Hepatocyte (in vitro differentiated cells): ENCODE measurements around the gene NOP14. TPM values are rescaled to one million over a fixed set of nuclear protein-coding genes. Genes with fewer than 3 reads are reported as not detected.
"Not testable (repeated sequence)": the region's sequence is repeated elsewhere in the genome, so short reads cannot be mapped to it uniquely, and the experiment has no call there.

Experiments used
- DNase-seq: peaks from one replicate; pipeline ENCODE4 v3.0.0-alpha.2; 2016; ENCODE audit warnings: low spot score
- H2AFZ ChIP-seq: fragments of 200-600 bp; sonication (generic); 2 replicates; pipeline ENCODE4 v1.6.0; 2016; ENCODE audit warnings: antibody characterized with exemption, mild to moderate bottlenecking
- H3K27ac ChIP-seq: fragments of 200-600 bp; sonication (generic); 2 replicates; pipeline ENCODE4 v1.5.1; 2016; ENCODE audit warnings: mild to moderate bottlenecking
- H3K27me3 ChIP-seq: fragments of 200-600 bp; sonication (generic); 2 replicates; pipeline ENCODE4 v1.6.1; 2016
- H3K36me3 ChIP-seq: fragments of 200-600 bp; sonication (generic); replicated peaks from 2 replicates; pipeline ENCODE4 v1.5.1; 2016; ENCODE audit warnings: low read depth; ENCODE audit not compliant: insufficient read depth
- H3K4me1 ChIP-seq: fragments of 200-600 bp; sonication (generic); 2 replicates; pipeline ENCODE4 v1.5.1; 2016; ENCODE audit warnings: mild to moderate bottlenecking, moderate library complexity; ENCODE audit not compliant: insufficient read depth
- H3K4me2 ChIP-seq: fragments of 200-600 bp; sonication (generic); 2 replicates; pipeline ENCODE4 v1.6.0; 2016
- H3K4me3 ChIP-seq: fragments of 200-600 bp; sonication (generic); 2 replicates; pipeline ENCODE4 v1.5.1; 2016; ENCODE audit warnings: mild to moderate bottlenecking
- H3K79me2 ChIP-seq: fragments of 200-600 bp; sonication (generic); 2 replicates; pipeline ENCODE4 v1.6.0; 2017; ENCODE audit warnings: mild to moderate bottlenecking
- H3K9me2 ChIP-seq: fragments of 200-600 bp; sonication (generic); replicated peaks from 2 replicates; pipeline ENCODE4 v1.6.0; 2017; ENCODE audit warnings: mild to moderate bottlenecking; ENCODE audit not compliant: insufficient read depth
- H3K9me3 ChIP-seq: fragments of 200-600 bp; sonication (generic); 2 replicates; pipeline ENCODE4 v1.5.1; 2016; ENCODE audit warnings: low read depth, mild to moderate bottlenecking
- H4K20me1 ChIP-seq: fragments of 200-600 bp; sonication (generic); 2 replicates; pipeline ENCODE4 v1.6.0; 2016; ENCODE audit warnings: mild to moderate bottlenecking; ENCODE audit not compliant: insufficient read depth, poor library complexity, severe bottlenecking
- EZH2 ChIP-seq: fragments of 200-600 bp; sonication (generic); IDR thresholded peaks from 2 replicates; pipeline ENCODE4 v1.6.1; 2016; ENCODE audit warnings: antibody characterized with exemption, mild to moderate bottlenecking, borderline replicate concordance
- EZH2phosphoT487 ChIP-seq: fragments of 200-600 bp; sonication (generic); IDR thresholded peaks from one replicate; pipeline ENCODE4 v1.6.1; 2018; ENCODE audit warnings: antibody characterized with exemption, mild to moderate bottlenecking, low read depth, moderate library complexity; ENCODE audit not compliant: unreplicated experiment, severe bottlenecking
- WGBS: methylation state at CpG from one replicate; pipeline ENCODE4 v1.1.6; 2016; ENCODE audit warnings: low lambda C conversion rate; ENCODE audit errors: missing lambda C conversion rate; 5-methylcytosine and 5-hydroxymethylcytosine counted together
- polyA plus RNA-seq: library from polyadenylated mRNA; unstranded; fragments of >200 nt; fragmentation: Nextera tagmentation; extraction: Ambion mirVana; gene quantifications from 2 replicates; pipeline ENCODE4 v1.2.1, GENCODE V29; 2016
- total RNA-seq: library from RNA; depleted of rRNA; stranded (reverse); fragments of >200 nt; gene quantifications from 2 replicates; pipeline ENCODE4 v1.2.3, GENCODE V29; 2014
- TF ChIP-seq, protein P1 (sequence below): fragments of 200-600 bp; sonication (generic); IDR thresholded peaks from 2 replicates; pipeline ENCODE4 v1.5.1; 2016; ENCODE audit warnings: antibody characterized with exemption, mild to moderate bottlenecking; ENCODE audit not compliant: poor library complexity

The NOP14 gene
- total and polyA plus RNA-seq, 2 experiments from 2014 or later: 18.8 to 22.7 TPM

DNA sequence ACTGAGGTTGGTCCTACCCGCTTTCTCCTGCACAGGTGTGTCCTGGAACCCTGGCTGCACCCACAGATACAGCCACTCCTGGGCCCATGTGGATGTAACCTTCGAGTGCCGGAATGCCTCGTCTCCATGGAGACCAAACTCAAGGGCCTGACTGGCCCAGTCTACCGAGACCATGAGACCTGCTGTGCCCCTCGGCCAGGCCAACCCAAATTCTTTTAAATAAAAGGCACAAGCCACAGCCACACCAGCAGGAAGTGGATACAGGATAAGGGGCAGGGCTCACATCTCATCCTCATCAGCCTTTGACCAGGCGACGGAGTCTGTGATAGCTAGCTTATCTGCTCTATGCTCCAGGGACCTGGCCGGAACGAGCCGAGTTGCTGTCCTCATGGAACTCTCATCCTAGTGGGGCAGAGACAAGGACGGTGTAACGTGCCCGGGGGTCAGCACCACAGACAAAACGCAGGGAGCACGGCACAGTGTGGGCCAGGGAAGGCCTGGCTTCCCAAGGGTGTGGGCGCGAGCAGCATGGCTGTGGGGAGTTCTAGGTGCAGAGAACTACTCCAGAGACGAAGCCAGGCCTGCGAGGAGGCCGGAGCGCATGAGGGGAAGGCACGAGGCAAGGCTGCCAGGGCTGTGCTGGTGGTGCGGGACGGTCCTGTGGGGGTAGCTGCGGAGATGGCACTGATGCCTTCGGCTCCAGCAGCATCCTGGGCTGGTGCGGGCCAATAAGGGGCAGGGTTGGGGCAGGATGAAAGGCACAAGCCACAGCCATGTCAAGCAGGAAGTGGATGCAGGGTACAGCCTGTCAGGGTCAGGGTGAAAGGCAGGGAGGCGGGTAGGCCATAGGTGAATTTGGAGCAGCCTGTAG is 22.7 kb downstream of the NOP14 start:
- no peaks in the 10 kb centered on the region for H3K27me3 ChIP-seq
- TF ChIP-seq EZH2phosphoT487 (no peak), EZH2 (no peak)
- TF ChIP-seq, protein P1, sequence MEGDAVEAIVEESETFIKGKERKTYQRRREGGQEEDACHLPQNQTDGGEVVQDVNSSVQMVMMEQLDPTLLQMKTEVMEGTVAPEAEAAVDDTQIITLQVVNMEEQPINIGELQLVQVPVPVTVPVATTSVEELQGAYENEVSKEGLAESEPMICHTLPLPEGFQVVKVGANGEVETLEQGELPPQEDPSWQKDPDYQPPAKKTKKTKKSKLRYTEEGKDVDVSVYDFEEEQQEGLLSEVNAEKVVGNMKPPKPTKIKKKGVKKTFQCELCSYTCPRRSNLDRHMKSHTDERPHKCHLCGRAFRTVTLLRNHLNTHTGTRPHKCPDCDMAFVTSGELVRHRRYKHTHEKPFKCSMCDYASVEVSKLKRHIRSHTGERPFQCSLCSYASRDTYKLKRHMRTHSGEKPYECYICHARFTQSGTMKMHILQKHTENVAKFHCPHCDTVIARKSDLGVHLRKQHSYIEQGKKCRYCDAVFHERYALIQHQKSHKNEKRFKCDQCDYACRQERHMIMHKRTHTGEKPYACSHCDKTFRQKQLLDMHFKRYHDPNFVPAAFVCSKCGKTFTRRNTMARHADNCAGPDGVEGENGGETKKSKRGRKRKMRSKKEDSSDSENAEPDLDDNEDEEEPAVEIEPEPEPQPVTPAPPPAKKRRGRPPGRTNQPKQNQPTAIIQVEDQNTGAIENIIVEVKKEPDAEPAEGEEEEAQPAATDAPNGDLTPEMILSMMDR: no peak
- H3K27ac ChIP-seq: no peak overlapping the region
- H3K79me2 ChIP-seq: peaks cover 13% of the 10 kb centered on the region
- no peaks in the 10 kb centered on the region for H3K9me2 ChIP-seq
- peaks cover 16% of the 10 kb centered on the region for H3K4me1 ChIP-seq
- 97% methylated on average over 29 of the region's 29 CpGs for WGBS
- H3K36me3 ChIP-seq: no peaks in the 10 kb centered on the region
- DNase-seq: peak; percentile 3
- H3K4me2 ChIP-seq: no peak overlapping the region
- H3K4me3 ChIP-seq: no peak overlapping the region
- H4K20me1 ChIP-seq: no peaks in the 10 kb centered on the region
- no peak overlapping the region for H2AFZ ChIP-seq
- H3K9me3 ChIP-seq: no peaks in the 10 kb centered on the region

DNA sequence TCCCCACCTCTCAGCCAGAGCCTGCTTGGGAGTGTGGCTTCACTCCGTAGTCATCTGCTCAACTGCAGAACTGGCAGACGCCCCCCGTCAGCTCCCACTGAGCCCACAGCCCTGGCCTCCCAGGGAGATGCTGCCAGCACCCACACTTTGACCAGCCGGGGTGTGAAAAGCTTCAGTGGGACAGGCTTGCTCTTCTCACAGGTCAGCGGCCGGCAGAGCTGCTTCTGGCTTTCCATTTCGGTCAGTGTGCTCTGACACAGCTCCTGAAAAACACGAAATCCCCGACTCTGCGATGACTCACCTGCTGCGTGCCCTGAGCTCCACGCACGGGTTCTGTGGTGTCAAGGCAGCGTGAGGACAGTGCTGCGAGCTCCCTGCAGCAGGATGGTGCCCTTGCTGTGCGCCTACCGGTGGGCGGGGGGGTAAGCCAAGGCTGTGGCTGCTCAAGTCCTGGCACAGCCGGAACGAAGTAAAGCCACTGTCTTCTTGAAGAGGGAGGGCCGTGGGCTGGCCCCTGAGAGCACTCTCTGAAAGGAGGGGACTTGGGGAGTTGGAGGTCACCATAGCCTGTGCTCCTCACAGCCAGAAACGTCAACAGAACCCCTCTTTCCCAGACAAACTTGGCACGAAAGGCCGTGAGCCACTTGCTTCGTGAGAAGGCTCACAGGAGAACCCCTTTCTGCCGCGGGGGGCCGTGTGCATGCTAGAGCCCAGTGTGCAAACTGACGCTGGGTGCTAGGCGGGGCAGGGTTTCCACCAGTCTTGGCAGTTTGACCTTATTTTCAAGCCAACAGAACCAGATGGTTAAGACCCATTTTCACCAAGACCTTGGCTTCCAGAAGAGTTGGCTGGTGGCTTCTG is 23.6 kb downstream of the NOP14 start:
- Histone ChIP-seq H2AFZ (no peak overlapping the region), H3K9me3 (no peaks in the 10 kb centered on the region), H3K4me3 (no peak overlapping the region), H3K79me2 (peaks cover 15% of the 10 kb centered on the region), H4K20me1 (no peaks in the 10 kb centered on the region), H3K36me3 (no peaks in the 10 kb centered on the region), H3K27me3 (no peaks in the 10 kb centered on the region), H3K4me1 (peaks cover 18% of the 10 kb centered on the region), H3K9me2 (no peaks in the 10 kb centered on the region), H3K27ac (no peak overlapping the region), H3K4me2 (no peak overlapping the region)
- no peak for DNase-seq
- 96% methylated on average over 30 of the region's 30 CpGs for WGBS
- no peak for TF ChIP-seq EZH2
- TF ChIP-seq, protein P1: no peak
- TF ChIP-seq EZH2phosphoT487: no peak

DNA sequence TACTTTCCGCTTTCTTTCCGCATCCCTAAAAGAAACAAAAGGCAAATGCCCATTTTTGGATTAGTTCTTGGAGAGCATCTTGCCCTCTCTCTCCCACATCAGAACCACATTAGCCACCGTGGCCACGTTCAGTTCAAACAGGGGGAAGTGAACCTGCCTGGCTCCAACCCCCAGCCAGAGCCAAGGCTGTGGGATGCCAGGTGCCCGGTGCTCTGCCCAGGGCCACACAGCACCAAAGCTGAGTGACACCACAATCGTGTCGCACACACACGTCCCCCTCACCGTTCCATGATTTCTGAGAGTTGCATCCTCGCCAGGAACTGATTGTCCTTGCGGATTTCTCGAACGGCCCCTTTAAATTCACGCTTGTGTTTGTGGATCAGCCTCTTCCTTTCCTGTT is 24.3 kb downstream of the NOP14 start:
- no peaks in the 10 kb centered on the region for H4K20me1 ChIP-seq

DNA sequence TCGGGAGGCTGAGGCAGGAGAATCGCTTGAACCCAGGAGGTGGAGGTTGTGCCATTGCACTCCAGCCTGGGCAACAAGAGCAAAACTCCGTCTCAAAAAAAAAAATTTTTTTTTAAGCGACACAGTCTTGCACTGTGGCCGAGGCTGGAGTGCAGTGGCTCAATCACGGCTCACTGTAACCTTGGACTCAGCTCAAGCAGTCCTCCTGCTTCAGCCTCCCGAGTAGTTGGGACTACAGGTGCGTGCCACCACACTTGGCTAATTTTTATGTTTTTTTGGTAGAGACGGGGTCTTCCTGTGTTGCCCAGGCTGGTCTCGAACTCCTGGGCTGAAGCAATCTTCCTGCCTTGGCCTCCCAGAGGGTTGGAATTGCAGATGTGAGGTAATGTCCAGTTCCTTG is 24.8 kb downstream of the NOP14 start:
- H3K9me3 ChIP-seq, H3K36me3 ChIP-seq, H3K4me2 ChIP-seq, H4K20me1 ChIP-seq, H3K9me2 ChIP-seq, DNase-seq, H3K27ac ChIP-seq, H3K4me3 ChIP-seq, H2AFZ ChIP-seq, H3K27me3 ChIP-seq: not testable (repeated sequence)
- H3K79me2 ChIP-seq: peaks cover 23% of the 10 kb centered on the region
- 96% methylated on average over 10 of the region's 10 CpGs for WGBS
- H3K4me1 ChIP-seq: peaks cover 24% of the 10 kb centered on the region

More for the DNA sequence above, 24.3 kb downstream of the NOP14 start:
- WGBS: 97% methylated on average over 14 of the region's 14 CpGs
- no peak overlapping the region for H2AFZ ChIP-seq
- no peaks in the 10 kb centered on the region for H3K9me2 ChIP-seq
- no peak overlapping the region for H3K4me2 ChIP-seq
- H3K79me2 ChIP-seq: peaks cover 18% of the 10 kb centered on the region
- no peaks in the 10 kb centered on the region for H3K36me3 ChIP-seq
- H3K9me3 ChIP-seq: no peaks in the 10 kb centered on the region
- TF ChIP-seq EZH2phosphoT487 (no peak), EZH2 (no peak)
- TF ChIP-seq, protein P1: no peak
- no peak overlapping the region for H3K4me3 ChIP-seq
- H3K27ac ChIP-seq: no peak overlapping the region
- peaks cover 19% of the 10 kb centered on the region for H3K4me1 ChIP-seq
- DNase-seq: no peak
- no peaks in the 10 kb centered on the region for H3K27me3 ChIP-seq
